Endometrial microvascular endothelial cells (primary cell): ENCODE measurements around the gene PPP5C. TPM values are rescaled to one million over a fixed set of nuclear protein-coding genes. Genes with fewer than 3 reads are reported as not detected.
"Not testable (repeated sequence)": the region's sequence is repeated elsewhere in the genome, so short reads cannot be mapped to it uniquely, and the experiment has no call there.

Experiments
- in situ Hi-C: cut with HindIII; loops from 2 replicates; pipeline ENCODE4 v1.10.0; 2017; ENCODE audit warnings: low sequenced_read_pairs, low pct_unique_long_range_greater_than_20kb; ENCODE audit errors: inconsistent ontology term
- total RNA-seq: library from RNA; depleted of rRNA; stranded (reverse); fragments of >200 nt; gene quantifications from one replicate; pipeline ENCODE4 v1.2.3, GENCODE V29; 2015; ENCODE audit errors: inconsistent ontology term

PPP5C gene
- total RNA-seq, 1 donor from 2014 or later = 119 TPM

GRCh38 chr19:46415804-46416709, 69.2 kb downstream of the PPP5C start:
- in situ Hi-C loops = not testable (repeated sequence)

GRCh38 chr19:46420056-46420455, 73.2 kb downstream of the PPP5C start:
- in situ Hi-C loops = no loop called here

- in situ Hi-C loops = no loop called here
Measured at GRCh38 chr19:46422344-46422743, 75.5 kb downstream of the PPP5C start.

GRCh38 chr19:46423188-46423587, 76.3 kb downstream of the PPP5C start:
- in situ Hi-C loops = no loop called here

GRCh38 chr19:46426035-46426505, 79.2 kb downstream of the PPP5C start:
- in situ Hi-C loops = no loop called here

- in situ Hi-C loops = no loop called here
Measured at GRCh38 chr19:46426506-46427162, 79.7 kb downstream of the PPP5C start.

GRCh38 chr19:46427518-46428045, 80.7 kb downstream of the PPP5C start:
- in situ Hi-C loops = no loop called here

- in situ Hi-C loops = no loop called here
Measured at GRCh38 chr19:46428239-46429135, 81.6 kb downstream of the PPP5C start, which contains the start of gene PNMA8C. PNMA8C (minus strand) TSS chr19:46428936; CDS start chr19:46428359, 577 bp downstream.

- in situ Hi-C loops = no loop called here
Measured at GRCh38 chr19:46429999-46430398, 83.1 kb downstream of the PPP5C start.

GRCh38 chr19:46431824-46432223, 84.9 kb downstream of the PPP5C start:
- in situ Hi-C loops = no loop called here

- in situ Hi-C loops = not testable (repeated sequence)
Measured at GRCh38 chr19:46433470-46433869, 86.6 kb downstream of the PPP5C start.

- in situ Hi-C loops = no loop called here
Measured at GRCh38 chr19:46435009-46435408, 88.1 kb downstream of the PPP5C start.

- in situ Hi-C loops = not testable (repeated sequence)
Measured at GRCh38 chr19:46435689-46436088, 88.8 kb downstream of the PPP5C start.

Other genes with a start within 250 kb of the PPP5C start
- not detected for gene IGFL3, start 222.4 kb upstream of the PPP5C start, total RNA-seq
- gene IGFL2, start 198.8 kb upstream of the PPP5C start, total RNA-seq = not detected
- not detected for gene IGFL1, start 117.3 kb upstream of the PPP5C start, total RNA-seq
- 11.8 TPM for gene HIF3A, start 50.0 kb upstream of the PPP5C start, total RNA-seq
- gene CCDC8, start 66.5 kb downstream of the PPP5C start, total RNA-seq = 0.09 TPM
- gene PNMA8C, start 81.8 kb downstream of the PPP5C start, total RNA-seq = not detected
- not detected for gene PNMA8A, start 124.5 kb downstream of the PPP5C start, total RNA-seq
- not detected for gene PNMA8B, start 148.8 kb downstream of the PPP5C start, total RNA-seq